BLaER1 (cell line): ENCODE data around the gene PPARD.

Experiments
- H3K27ac ChIP-seq: shearing (Covaris generic); formaldehyde crosslinking; 2 replicates; pipeline ENCODE4 v1.8.1; 2022
- H3K27me3 ChIP-seq: shearing (Covaris generic); formaldehyde crosslinking; 2 replicates; pipeline ENCODE4 v1.8.1; 2022
- H3K36me3 ChIP-seq: shearing (Covaris generic); formaldehyde crosslinking; 2 replicates; pipeline ENCODE4 v1.8.1; 2022
- H3K4me1 ChIP-seq: shearing (Covaris generic); formaldehyde crosslinking; 2 replicates; pipeline ENCODE4 v1.8.1; 2022
- H3K4me2 ChIP-seq: shearing (Covaris generic); formaldehyde crosslinking; 2 replicates; pipeline ENCODE4 v1.8.1; 2022
- H3K4me3 ChIP-seq: shearing (Covaris generic); formaldehyde crosslinking; 2 replicates; pipeline ENCODE4 v1.8.1; 2022
- H3K9ac ChIP-seq: shearing (Covaris generic); formaldehyde crosslinking; 2 replicates; pipeline ENCODE4 v1.8.1; 2022
- H3K9me3 ChIP-seq: shearing (Covaris generic); formaldehyde crosslinking; 2 replicates; pipeline ENCODE4 v1.8.1; 2022
- H4K20me1 ChIP-seq: shearing (Covaris generic); formaldehyde crosslinking; 2 replicates; pipeline ENCODE4 v1.8.1; 2022
- Cebpa-rat ChIP-seq: shearing (Covaris generic); IDR thresholded peaks from 2 replicates; pipeline ENCODE4 v1.8.1; 2022

Gene PPARD

DNA sequence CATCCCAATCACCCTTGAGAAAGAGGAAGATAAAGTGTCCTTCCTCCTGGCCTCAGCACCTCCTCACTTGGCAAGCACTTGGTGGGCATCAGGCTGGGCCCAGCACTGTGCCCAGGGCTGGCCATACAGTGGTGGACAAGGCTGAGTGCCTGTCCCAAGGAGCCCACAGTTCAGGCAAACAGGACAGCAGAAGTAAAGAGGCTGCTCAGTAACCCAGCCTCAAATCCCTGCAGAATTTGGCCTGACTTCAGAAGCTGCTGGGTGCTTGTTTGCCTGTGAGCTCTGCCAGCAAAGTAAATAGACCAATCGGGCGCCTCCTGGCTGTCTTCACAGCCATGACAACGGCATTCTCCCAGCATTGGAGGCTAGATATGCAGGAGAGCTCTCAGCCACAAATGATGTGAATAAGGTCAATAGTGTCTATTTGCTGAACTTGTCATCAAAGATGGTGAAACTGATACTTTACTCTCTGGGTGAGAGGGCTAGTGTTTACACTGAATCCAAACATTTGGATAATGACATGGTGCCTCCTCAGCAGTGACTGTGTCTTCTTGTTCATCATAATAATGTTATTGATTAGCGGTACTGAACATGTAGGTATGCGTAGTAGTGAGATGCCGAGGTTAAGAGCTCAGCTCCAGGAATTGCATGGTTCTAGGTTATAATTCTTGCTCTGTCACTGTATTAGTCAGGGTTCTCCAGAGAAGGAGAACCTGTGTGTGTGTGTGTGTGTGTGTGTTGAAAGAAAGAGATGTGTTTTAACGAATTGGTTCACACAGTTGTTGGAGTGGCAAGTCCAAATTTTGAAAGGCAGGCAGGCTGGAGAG lies 72.9 kb downstream of the PPARD start:
- Histone ChIP-seq H3K36me3 (peaks cover 55% of the 10 kb centered on the region), H4K20me1 (peaks cover 22% of the 10 kb centered on the region), H3K4me2 (peak overlapping the region; percentile 58), H3K9me3 (no peaks in the 10 kb centered on the region), H3K27ac (no peak overlapping the region), H3K4me1 (peaks cover 59% of the 10 kb centered on the region), H3K27me3 (no peaks in the 10 kb centered on the region), H3K9ac (no peak overlapping the region; the same call in 1 of the 2 replicates), H3K4me3 (no peak overlapping the region)
- TF ChIP-seq Cebpa-rat, result no peak

- H3K27me3 ChIP-seq, result no peaks in the 10 kb centered on the region
- TF ChIP-seq Cebpa-rat, result no peak
- peak overlapping the region; percentile 60 for H3K27ac ChIP-seq
- H3K4me1 ChIP-seq, result peaks cover 55% of the 10 kb centered on the region
- no peaks in the 10 kb centered on the region for H3K9me3 ChIP-seq
- H3K4me3 ChIP-seq, result no peak overlapping the region
- peak overlapping the region; percentile 21 for H3K9ac ChIP-seq
- H3K4me2 ChIP-seq, result peak overlapping the region; percentile 77
- H4K20me1 ChIP-seq, result peaks cover 8% of the 10 kb centered on the region; the same call in 1 of the 2 replicates
- H3K36me3 ChIP-seq, result peaks cover 52% of the 10 kb centered on the region
Observed at GRCh38 chr6:35417979-35418661, 75.8 kb downstream of the PPARD start.

GRCh38 chr6:35419417-35419816 lies 77.1 kb downstream of the PPARD start:
- Histone ChIP-seq H4K20me1 (peaks cover 7% of the 10 kb centered on the region; the same call in 1 of the 2 replicates), H3K36me3 (peaks cover 55% of the 10 kb centered on the region), H3K9me3 (no peaks in the 10 kb centered on the region), H3K27ac (peak overlapping the region; percentile 63), H3K27me3 (no peaks in the 10 kb centered on the region), H3K4me3 (no peak overlapping the region), H3K4me1 (peaks cover 53% of the 10 kb centered on the region), H3K9ac (no peak overlapping the region), H3K4me2 (peak overlapping the region; percentile 77)
- TF ChIP-seq Cebpa-rat, result no peak

GRCh38 chr6:35419961-35420360 lies 77.6 kb downstream of the PPARD start:
- Histone ChIP-seq H3K4me2 (peak overlapping the region; percentile 77), H4K20me1 (peaks cover 1% of the 10 kb centered on the region; the same call in 1 of the 2 replicates), H3K36me3 (peaks cover 55% of the 10 kb centered on the region), H3K9me3 (no peaks in the 10 kb centered on the region), H3K4me3 (no peak overlapping the region), H3K27me3 (no peaks in the 10 kb centered on the region), H3K9ac (peak overlapping the region; percentile 43; the same call in 1 of the 2 replicates), H3K4me1 (peaks cover 53% of the 10 kb centered on the region), H3K27ac (peak overlapping the region; percentile 63)
- TF ChIP-seq Cebpa-rat, result no peak

- H3K27ac ChIP-seq, result peak overlapping the region; percentile 87
- peak overlapping the region; percentile 41; the same call in 1 of the 2 replicates for H3K4me3 ChIP-seq
- H4K20me1 ChIP-seq, result no peaks in the 10 kb centered on the region
- TF ChIP-seq Cebpa-rat, result no peak
- H3K4me1 ChIP-seq, result peaks cover 39% of the 10 kb centered on the region
- H3K4me2 ChIP-seq, result peak overlapping the region; percentile 88
- no peaks in the 10 kb centered on the region for H3K27me3 ChIP-seq
- peaks cover 35% of the 10 kb centered on the region for H3K9me3 ChIP-seq
- H3K36me3 ChIP-seq, result peaks cover 73% of the 10 kb centered on the region
- peak overlapping the region; percentile 63 for H3K9ac ChIP-seq
Observed at GRCh38 chr6:35425284-35425683, 82.9 kb downstream of the PPARD start.

DNA sequence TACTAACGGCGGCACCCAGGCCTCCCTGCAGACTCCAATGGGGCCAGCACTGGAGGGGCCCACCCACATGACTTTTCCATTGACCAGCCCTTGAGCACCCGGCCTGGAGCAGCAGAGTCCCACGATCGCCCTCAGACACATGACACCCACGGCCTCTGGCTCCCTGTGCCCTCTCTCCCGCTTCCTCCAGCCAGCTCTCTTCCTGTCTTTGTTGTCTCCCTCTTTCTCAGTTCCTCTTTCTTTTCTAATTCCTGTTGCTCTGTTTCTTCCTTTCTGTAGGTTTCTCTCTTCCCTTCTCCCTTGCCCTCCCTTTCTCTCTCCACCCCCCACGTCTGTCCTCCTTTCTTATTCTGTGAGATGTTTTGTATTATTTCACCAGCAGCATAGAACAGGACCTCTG lies 83.7 kb downstream of the PPARD start:
- Histone ChIP-seq H3K4me1 (peaks cover 37% of the 10 kb centered on the region), H3K9ac (peak overlapping the region; percentile 63), H3K4me3 (peak overlapping the region; percentile 41; the same call in 1 of the 2 replicates), H3K27me3 (no peaks in the 10 kb centered on the region), H3K4me2 (peak overlapping the region; percentile 88), H3K9me3 (peaks cover 37% of the 10 kb centered on the region), H3K27ac (peak overlapping the region; percentile 87), H3K36me3 (peaks cover 72% of the 10 kb centered on the region), H4K20me1 (no peaks in the 10 kb centered on the region)
- TF ChIP-seq Cebpa-rat, result no peak

DNA sequence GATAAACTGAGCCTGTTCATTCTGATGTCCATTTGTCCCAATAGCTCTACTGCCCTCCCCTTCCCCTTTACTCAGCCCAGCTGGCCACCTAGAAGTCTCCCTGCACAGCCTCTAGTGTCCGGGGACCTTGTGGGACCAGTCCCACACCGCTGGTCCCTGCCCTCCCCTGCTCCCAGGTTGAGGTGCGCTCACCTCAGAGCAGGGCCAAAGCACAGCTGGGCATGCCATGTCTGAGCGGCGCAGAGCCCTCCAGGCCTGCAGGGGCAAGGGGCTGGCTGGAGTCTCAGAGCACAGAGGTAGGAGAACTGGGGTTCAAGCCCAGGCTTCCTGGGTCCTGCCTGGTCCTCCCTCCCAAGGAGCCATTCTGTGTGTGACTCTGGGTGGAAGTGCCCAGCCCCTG lies 85.1 kb downstream of the PPARD start:
- Histone ChIP-seq H3K27me3 (no peaks in the 10 kb centered on the region), H3K9ac (no peak overlapping the region), H3K9me3 (peaks cover 37% of the 10 kb centered on the region), H3K4me3 (no peak overlapping the region), H3K4me2 (no peak overlapping the region), H4K20me1 (no peaks in the 10 kb centered on the region), H3K36me3 (peaks cover 61% of the 10 kb centered on the region), H3K27ac (peak overlapping the region; percentile 87), H3K4me1 (peaks cover 30% of the 10 kb centered on the region)
- no peak for TF ChIP-seq Cebpa-rat

DNA sequence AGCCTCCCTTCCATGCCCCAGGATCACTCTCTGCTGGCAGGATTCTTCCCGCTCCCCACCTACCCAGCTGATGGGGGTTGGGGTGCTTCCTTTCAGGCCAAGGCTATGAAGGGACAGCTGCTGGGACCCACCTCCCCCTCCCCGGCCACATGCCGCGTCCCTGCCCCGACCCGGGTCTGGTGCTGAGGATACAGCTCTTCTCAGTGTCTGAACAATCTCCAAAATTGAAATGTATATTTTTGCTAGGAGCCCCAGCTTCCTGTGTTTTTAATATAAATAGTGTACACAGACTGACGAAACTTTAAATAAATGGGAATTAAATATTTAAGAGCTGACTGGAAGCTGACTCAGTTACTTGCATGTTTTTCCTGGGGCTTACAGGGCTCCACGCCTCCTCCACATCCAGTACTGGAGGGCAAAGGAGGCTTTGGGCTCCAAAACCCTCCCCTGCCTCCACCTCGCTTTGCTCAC lies 85.5 kb downstream of the PPARD start:
- Histone ChIP-seq H3K4me1 (peaks cover 28% of the 10 kb centered on the region), H4K20me1 (no peaks in the 10 kb centered on the region), H3K4me3 (no peak overlapping the region), H3K9ac (no peak overlapping the region), H3K9me3 (peaks cover 37% of the 10 kb centered on the region), H3K36me3 (peaks cover 56% of the 10 kb centered on the region), H3K4me2 (no peak overlapping the region), H3K27me3 (no peaks in the 10 kb centered on the region), H3K27ac (peak overlapping the region; percentile 87; the same call in 1 of the 2 replicates)
- TF ChIP-seq Cebpa-rat, result no peak

GRCh38 chr6:35428421-35429149 lies 86.2 kb downstream of the PPARD start:
- no peak overlapping the region for H3K4me2 ChIP-seq
- H3K4me1 ChIP-seq, result peaks cover 28% of the 10 kb centered on the region
- H3K27ac ChIP-seq, result no peak overlapping the region
- peaks cover 49% of the 10 kb centered on the region for H3K36me3 ChIP-seq
- no peaks in the 10 kb centered on the region for H3K27me3 ChIP-seq
- H3K9ac ChIP-seq, result no peak overlapping the region
- peaks cover 37% of the 10 kb centered on the region for H3K9me3 ChIP-seq
- TF ChIP-seq Cebpa-rat, result no peak
- H3K4me3 ChIP-seq, result no peak overlapping the region
- H4K20me1 ChIP-seq, result no peaks in the 10 kb centered on the region
